K562 (cell line): Measurements from ENCODE around the gene XPNPEP1. TPM values are rescaled to one million over a fixed set of nuclear protein-coding genes. Genes with fewer than 3 reads are reported as not detected.

ENCODE experiments used
- ATAC-seq: fragments of 200-7000 bp; cut with Tn5 transposase; 3 replicates; pipeline ENCODE4 v1.9.1; 2020; ENCODE audit warnings: moderate library complexity
- BruUV-seq: library from RNA; stranded (reverse); fragments of 400-500 nt; replicated peaks from 2 replicates; lab custom pipeline; 2021; lab: Mats Ljungman, UMichigan
- CTCF ChIA-PET: fragments of 300-600 bp; formaldehyde crosslinking; extraction: SDS; loops from one replicate; lab custom pipeline; 2021; ENCODE audit warnings: low intra/inter-chr PET ratio; lab: Yijun Ruan, JAX
- POLR2A ChIA-PET: fragments of 300-600, 350-650 bp; sonication (Branson Sonifier 250); formaldehyde crosslinking; extraction: SDS; loops from one replicate; lab custom pipeline; 2021; ENCODE audit warnings: antibody characterized with exemption, inconsistent platforms; lab: Yijun Ruan, JAX
- DNase-seq, 4 experiments: peaks; one replicate each; pipeline versions ENCODE4 v3.0.0 to v3.0.0-alpha.2; 2011 to 2018; ENCODE audit warnings: low spot score in 3 of 4, mixed read lengths in 3 of 4; ENCODE audit errors: extremely low read depth in 1 of 4
- FAIRE-seq: peaks from 2 replicates; lab custom pipeline; 2011; peaks lifted over from hg19 to GRCh38; lab: Jason Lieb, UNC
- H2AFZ ChIP-seq: 2 replicates; pipeline ENCODE4 v1.6.0; 2011; ENCODE audit warnings: low read depth, low read length, control low read depth, inconsistent platforms
- H3K27ac ChIP-seq: fragments of 200-600 bp; 3 replicates; pipeline ENCODE4 v1.8.0; 2011; ENCODE audit warnings: low read depth, mild to moderate bottlenecking, control low read depth, inconsistent platforms, low read length, moderate library complexity, mixed read lengths; ENCODE audit errors: extremely low read depth
- H3K27me3 ChIP-seq, 2 experiments: fragments of 300-600 bp in 1 of 2; 2 replicates in 1 of 2; 3 replicates in 1 of 2; pipeline versions ENCODE4 v1.6.0 to v1.8.0; 2011; ENCODE audit warnings: inconsistent platforms in 2 of 2, low read length in 2 of 2, mild to moderate bottlenecking in 1 of 2, mixed read lengths in 1 of 2, moderate library complexity in 1 of 2; ENCODE audit not compliant: control insufficient read depth in 2 of 2, insufficient read depth in 2 of 2
- H3K36me3 ChIP-seq: fragments of 300-600 bp; 3 replicates; pipeline ENCODE4 v1.8.0; 2011; ENCODE audit warnings: mild to moderate bottlenecking, low read length, inconsistent platforms; ENCODE audit not compliant: control insufficient read depth, insufficient read depth
- H3K4me1 ChIP-seq, 2 experiments: fragments of 200-600 bp in 1 of 2; replicated peaks in 1 of 2; 2 replicates in 1 of 2; 3 replicates in 1 of 2; pipeline versions ENCODE4 v1.5.1 to v1.8.0; 2011; ENCODE audit warnings: inconsistent platforms in 2 of 2, low read length in 2 of 2, mild to moderate bottlenecking in 1 of 2, mixed read lengths in 1 of 2, moderate library complexity in 1 of 2; ENCODE audit not compliant: control insufficient read depth in 2 of 2, insufficient read depth in 2 of 2
- H3K4me2 ChIP-seq: 2 replicates; pipeline ENCODE4 v1.6.1; 2011; ENCODE audit warnings: low read length, control low read depth, inconsistent platforms, mixed read lengths; ENCODE audit not compliant: insufficient read depth
- H3K4me3 ChIP-seq: fragments of 200-600 bp; sonication (generic), shearing (Covaris generic); 2 replicates; pipeline ENCODE4 v1.5.1; 2016; ENCODE audit warnings: control low read depth, inconsistent platforms
- H3K79me2 ChIP-seq: fragments of 200-600 bp; 3 replicates; pipeline ENCODE4 v1.8.0; 2011; ENCODE audit warnings: low read length, inconsistent platforms; ENCODE audit not compliant: control insufficient read depth, insufficient read depth
- H3K9ac ChIP-seq, 2 experiments: 2 replicates each; pipeline versions ENCODE4 v1.6.0 to v1.6.1; 2011; ENCODE audit warnings: low read depth in 2 of 2, low read length in 2 of 2, control low read depth in 1 of 2, inconsistent platforms in 1 of 2, mild to moderate bottlenecking in 1 of 2, mixed read lengths in 1 of 2; ENCODE audit not compliant: insufficient read depth in 1 of 2
- H3K9me1 ChIP-seq: one replicate; pipeline ENCODE4 v1.6.0; 2011; ENCODE audit warnings: inconsistent platforms, mild to moderate bottlenecking, low read length, moderate library complexity; ENCODE audit not compliant: control insufficient read depth, insufficient read depth
- H3K9me3 ChIP-seq: replicated peaks from 2 replicates; pipeline ENCODE4 v1.5.1; 2011; ENCODE audit warnings: low read depth, low read length, inconsistent platforms; ENCODE audit not compliant: control insufficient read depth, insufficient read depth
- H4K20me1 ChIP-seq: replicated peaks from 2 replicates; pipeline ENCODE4 v1.6.1; 2011; ENCODE audit warnings: low read length, inconsistent platforms, mixed read lengths; ENCODE audit not compliant: control insufficient read depth, insufficient read depth
- EP400 ChIP-seq: fragments of 450-650 bp; IDR thresholded peaks from 2 replicates; pipeline ENCODE4 v1.6.1; 2017; ENCODE audit warnings: antibody characterized with exemption, mild to moderate bottlenecking, moderate library complexity
- FOXK1 ChIP-seq: sonication (generic); formaldehyde crosslinking; IDR thresholded peaks from 2 replicates; pipeline ENCODE4 v1.8.0; 2022; ENCODE audit warnings: missing genetic modification reagents, mild to moderate bottlenecking, borderline replicate concordance
- GTF2A2 ChIP-seq: IDR thresholded peaks from 2 replicates; pipeline ENCODE4 v1.6.1; 2016; ENCODE audit warnings: mild to moderate bottlenecking, missing genetic modification characterization, missing compliant biosample characterization
- MCM5 ChIP-seq: fragments of 450-650 bp; IDR thresholded peaks from 2 replicates; pipeline ENCODE4 v1.6.1; 2016; ENCODE audit warnings: low read depth
- MYC ChIP-seq, 2 experiments: fragments of 250-450 bp in 1 of 2; sonication (Bioruptor Pico) in 1 of 2; IDR thresholded peaks; 2 replicates each; pipeline versions ENCODE4 v1.5.1 to v1.6.1; 2012 to 2021; ENCODE audit warnings: low read depth in 2 of 2, borderline replicate concordance in 1 of 2, improper control_type of control experiment in 1 of 2, low read length in 1 of 2, mild to moderate bottlenecking in 1 of 2, moderate library complexity in 1 of 2
- NRF1 ChIP-seq, 2 experiments: fragments of 450-650 bp; IDR thresholded peaks in 1 of 2; conservative IDR thresholded peaks in 1 of 2; 2 replicates each; pipeline ENCODE4 v1.6.1; 2014; ENCODE audit warnings: mild to moderate bottlenecking in 2 of 2
- TAF15 ChIP-seq: fragments of 200-400 bp; formaldehyde crosslinking; IDR thresholded peaks from 2 replicates; pipeline ENCODE4 v1.6.1; 2017; ENCODE audit warnings: mild to moderate bottlenecking, low read depth, low read length, moderate library complexity
- ZKSCAN8 ChIP-seq: fragments of 200-800 bp; sonication (Bioruptor generic); IDR thresholded peaks from 2 replicates; pipeline ENCODE4 v1.6.1; 2016; ENCODE audit warnings: missing genetic modification characterization, missing compliant biosample characterization
- WGBS: fragments of 100-300 bp; shearing (Covaris generic); methylation state at CpG from one replicate; pipeline ENCODE4 v1.1.6; 2016; ENCODE audit warnings: low coverage, mixed read lengths; ENCODE audit not compliant: insufficient coverage; ENCODE audit errors: missing lambda C conversion rate; 5-methylcytosine and 5-hydroxymethylcytosine counted together
- in situ Hi-C: fragments of 300-500 bp; cut with MboI; formaldehyde crosslinking; loops from 4 replicates; pipeline ENCODE4 v1.15.0; 2018; ENCODE audit warnings: inconsistent platforms, mixed read lengths
- intact Hi-C: fragments of 100-400 bp; cut with micrococcal nuclease; formaldehyde crosslinking; loops from 2 replicates; pipeline ENCODE4 v1.14.2; 2022
- polyA plus RNA-seq, 8 experiments: library from polyadenylated mRNA; depleted of rRNA in 4 of 8; stranded (reverse) in 5 of 8; unstranded in 3 of 8; fragments of >200 nt; fragmentation: Nextera tagmentation in 2 of 8; fragmentation: Illumina TruSeq in 1 of 8; extraction: Ambion mirVana in 2 of 8; extraction: Trizol in 1 of 8; gene quantifications; 2 replicates each; pipeline versions ENCODE4 v1.2.1 to v1.2.3, GENCODE V29; 2011 to 2014; ENCODE audit warnings: inconsistent platforms in 1 of 8, missing spikeins in 1 of 8
- total RNA-seq, 7 experiments: library from RNA; depleted of rRNA in 6 of 7; stranded (reverse); fragments of >200 nt in 6 of 7; fragmentation: Illumina TruSeq in 2 of 7; extraction: Trizol in 2 of 7; gene quantifications; 2 replicates each; pipeline versions ENCODE4 v1.2.1 to v1.2.3, GENCODE V29; 2011 to 2021; ENCODE audit warnings: low replicate concordance in 1 of 7
- TF ChIP-seq, protein P1 (sequence below), 2 experiments: fragments of 450-650 bp; IDR thresholded peaks; 2 replicates each; pipeline ENCODE4 v1.6.1; 2016
- TF ChIP-seq, protein P2 (sequence below): fragments of 250-450 bp; sonication (Bioruptor Pico); IDR thresholded peaks from 2 replicates; pipeline ENCODE4 v1.8.0; 2021; ENCODE audit warnings: moderate library complexity, mild to moderate bottlenecking, inconsistent platforms
- TF ChIP-seq, protein P3 (sequence below): fragments of 250-450 bp; sonication (Bioruptor Pico); IDR thresholded peaks from 2 replicates; pipeline ENCODE4 v1.6.1; 2021; ENCODE audit warnings: mild to moderate bottlenecking

Gene XPNPEP1
- total and polyA plus RNA-seq, 9 of the 15 experiments (the other 6 are each of a cell fraction or from before 2014, with no cell fraction given) = 24.2 to 93.5 (median 40.1) TPM

- H2AFZ ChIP-seq = peak overlapping the region; percentile 89
- peaks cover 0 to 7% of the 10 kb centered on the region in 2 experiments; a peak in 3 of 5 replicates for H3K4me1 ChIP-seq
- POLR2A ChIA-PET = no interaction called here
- WGBS = 21% methylated on average over 4 of the region's 4 CpGs
- in situ Hi-C loops = no loop called here
- BruUV-seq = no TSS peak
- no peaks in the 10 kb centered on the region for H3K9me1 ChIP-seq
- CTCF ChIA-PET = no interaction called here
- no peak overlapping the region for H3K27ac ChIP-seq
- H3K4me2 ChIP-seq = no peak overlapping the region
- no peaks in the 10 kb centered on the region for H3K79me2 ChIP-seq
- ATAC-seq (peak; percentile 51), DNase-seq (peak in 1 of 4 experiments; percentile 16), FAIRE-seq (no peak)
- no peaks in the 10 kb centered on the region; a peak in 1 of 5 replicates for H3K27me3 ChIP-seq
- H3K36me3 ChIP-seq = no peaks in the 10 kb centered on the region
- no peak overlapping the region for H3K4me3 ChIP-seq
- TF ChIP-seq, protein P1, sequence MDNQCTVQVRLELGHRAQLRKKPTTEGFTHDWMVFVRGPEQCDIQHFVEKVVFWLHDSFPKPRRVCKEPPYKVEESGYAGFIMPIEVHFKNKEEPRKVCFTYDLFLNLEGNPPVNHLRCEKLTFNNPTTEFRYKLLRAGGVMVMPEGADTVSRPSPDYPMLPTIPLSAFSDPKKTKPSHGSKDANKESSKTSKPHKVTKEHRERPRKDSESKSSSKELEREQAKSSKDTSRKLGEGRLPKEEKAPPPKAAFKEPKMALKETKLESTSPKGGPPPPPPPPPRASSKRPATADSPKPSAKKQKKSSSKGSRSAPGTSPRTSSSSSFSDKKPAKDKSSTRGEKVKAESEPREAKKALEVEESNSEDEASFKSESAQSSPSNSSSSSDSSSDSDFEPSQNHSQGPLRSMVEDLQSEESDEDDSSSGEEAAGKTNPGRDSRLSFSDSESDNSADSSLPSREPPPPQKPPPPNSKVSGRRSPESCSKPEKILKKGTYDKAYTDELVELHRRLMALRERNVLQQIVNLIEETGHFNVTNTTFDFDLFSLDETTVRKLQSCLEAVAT (IDR thresholded peaks at IDR 0.05) = no peak
- TF ChIP-seq EP400 (no peak), NRF1 (conservative IDR thresholded peaks at IDR 0.05 in 1 of 2, IDR thresholded peaks at IDR 0.05 in 1 of 2) (peak; percentile 76 to 80)
- peak overlapping the region in 1 of 2 experiments; percentile 58; a peak in 1 of 4 replicates for H3K9ac ChIP-seq
- intact Hi-C loops = no loop called here
- no peaks in the 10 kb centered on the region for H4K20me1 ChIP-seq
- H3K9me3 ChIP-seq = no peaks in the 10 kb centered on the region
Measured at GRCh38 chr10:109941236-109941862, 18.0 kb upstream of the XPNPEP1 start.

- H4K20me1 ChIP-seq = no peaks in the 10 kb centered on the region
- no peak overlapping the region for H3K9ac ChIP-seq
- 100% methylated on average over 1 of the region's 3 CpGs for WGBS
- in situ Hi-C loops (no loop called here), intact Hi-C loops (no loop called here)
- FAIRE-seq (no peak), ATAC-seq (no peak), DNase-seq (no peak)
- no peaks in the 10 kb centered on the region for H3K9me3 ChIP-seq
- H3K27ac ChIP-seq = no peak overlapping the region
- CTCF ChIA-PET = no interaction called here
- H3K36me3 ChIP-seq = no peaks in the 10 kb centered on the region
- POLR2A ChIA-PET = no interaction called here
- no peaks in the 10 kb centered on the region for H3K79me2 ChIP-seq
- H3K4me2 ChIP-seq = no peak overlapping the region
- no TSS peak for BruUV-seq
- no peak overlapping the region for H3K4me3 ChIP-seq
- H3K27me3 ChIP-seq = no peaks in the 10 kb centered on the region
- H2AFZ ChIP-seq = no peak overlapping the region
- no peaks in the 10 kb centered on the region for H3K9me1 ChIP-seq
- H3K4me1 ChIP-seq = peaks cover 0 to 7% of the 10 kb centered on the region in 2 experiments; a peak in 3 of 5 replicates
- TF ChIP-seq MYC (IDR thresholded peaks at IDR 0.05; ENCODE audit: low read depth, low read length) (no peak), MYC (CRISPR knock-in tag; IDR thresholded peaks at IDR 0.05; ENCODE audit: borderline replicate concordance, low read depth) (no peak), TAF15 (no peak), ZKSCAN8 (CRISPR knock-in tag) (no peak), FOXK1 (no peak), MCM5 (no peak), GTF2A2 (tag) (no peak)
- TF ChIP-seq, protein P2, sequence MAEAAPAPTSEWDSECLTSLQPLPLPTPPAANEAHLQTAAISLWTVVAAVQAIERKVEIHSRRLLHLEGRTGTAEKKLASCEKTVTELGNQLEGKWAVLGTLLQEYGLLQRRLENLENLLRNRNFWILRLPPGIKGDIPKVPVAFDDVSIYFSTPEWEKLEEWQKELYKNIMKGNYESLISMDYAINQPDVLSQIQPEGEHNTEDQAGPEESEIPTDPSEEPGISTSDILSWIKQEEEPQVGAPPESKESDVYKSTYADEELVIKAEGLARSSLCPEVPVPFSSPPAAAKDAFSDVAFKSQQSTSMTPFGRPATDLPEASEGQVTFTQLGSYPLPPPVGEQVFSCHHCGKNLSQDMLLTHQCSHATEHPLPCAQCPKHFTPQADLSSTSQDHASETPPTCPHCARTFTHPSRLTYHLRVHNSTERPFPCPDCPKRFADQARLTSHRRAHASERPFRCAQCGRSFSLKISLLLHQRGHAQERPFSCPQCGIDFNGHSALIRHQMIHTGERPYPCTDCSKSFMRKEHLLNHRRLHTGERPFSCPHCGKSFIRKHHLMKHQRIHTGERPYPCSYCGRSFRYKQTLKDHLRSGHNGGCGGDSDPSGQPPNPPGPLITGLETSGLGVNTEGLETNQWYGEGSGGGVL (CRISPR knock-in tag) = no peak
- TF ChIP-seq, protein P3, sequence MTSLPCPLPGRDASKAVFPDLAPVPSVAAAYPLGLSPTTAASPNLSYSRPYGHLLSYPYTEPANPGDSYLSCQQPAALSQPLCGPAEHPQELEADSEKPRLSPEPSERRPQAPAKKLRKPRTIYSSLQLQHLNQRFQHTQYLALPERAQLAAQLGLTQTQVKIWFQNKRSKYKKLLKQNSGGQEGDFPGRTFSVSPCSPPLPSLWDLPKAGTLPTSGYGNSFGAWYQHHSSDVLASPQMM (CRISPR knock-in tag) = no peak
Measured at GRCh38 chr10:109940553-109940952, 17.2 kb upstream of the XPNPEP1 start.
